HG02763 (cell line): ENCODE measurements around the gene NANOS2.

Source experiments
- ATAC-seq: cut with Tn5 transposase; IDR thresholded peaks from one replicate; pipeline ENCODE4 v1.9.1; 2021; ENCODE audit warnings: mild to moderate bottlenecking, moderate library complexity; ENCODE audit not compliant: unreplicated experiment

The NANOS2 gene

DNA sequence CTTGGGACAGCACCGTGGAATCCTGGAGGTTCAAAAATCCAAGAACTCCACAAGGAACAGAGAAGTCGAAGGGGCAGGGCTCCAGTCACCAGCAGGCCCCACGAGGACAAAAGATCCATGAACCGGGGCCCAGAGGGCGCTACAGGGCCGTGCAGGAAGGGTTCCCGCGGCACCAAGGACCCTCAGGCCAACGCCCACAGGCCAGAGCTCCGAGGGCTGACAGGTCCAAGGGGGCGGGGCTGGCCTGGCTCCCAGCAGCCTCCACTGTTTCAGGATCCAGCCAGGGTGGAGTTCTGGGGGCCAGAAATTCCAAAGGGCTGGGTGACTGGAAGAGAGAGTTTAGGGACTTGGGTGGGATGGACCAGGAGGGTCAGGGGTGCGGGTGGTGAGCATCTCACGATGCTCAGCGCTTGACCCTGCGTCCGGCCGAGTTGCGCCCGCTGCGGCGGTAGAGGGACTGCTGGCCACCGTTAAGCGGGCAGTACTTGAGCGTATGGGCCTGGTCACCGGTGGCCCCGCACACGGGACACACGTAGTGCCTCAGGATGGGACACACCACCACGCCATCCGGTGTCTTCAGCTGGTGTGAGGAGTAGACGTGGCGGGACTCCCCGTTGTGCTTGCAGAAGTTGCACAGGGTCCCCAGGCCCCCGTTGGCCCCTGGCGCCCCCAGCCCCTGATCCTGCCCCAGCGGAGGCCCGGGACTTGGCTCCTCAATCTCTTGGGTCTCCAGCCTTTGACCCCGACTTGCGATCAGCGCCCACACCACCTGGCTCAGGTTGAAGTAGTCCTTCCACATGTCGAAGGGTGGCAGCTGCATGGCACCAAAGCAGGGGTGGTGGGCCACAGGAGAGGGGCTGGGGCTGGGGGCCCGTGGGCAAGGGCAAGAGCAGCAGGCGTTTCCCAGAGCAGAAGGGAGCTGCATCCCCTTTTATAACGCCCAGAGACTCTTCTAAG, at the start of gene NANOS2:
Gene NANOS2 (minus strand): TSS at position 905 of the 957 bp plus-strand sequence. CDS start 85 bp downstream, at position 820.
- no peak for ATAC-seq

DNA sequence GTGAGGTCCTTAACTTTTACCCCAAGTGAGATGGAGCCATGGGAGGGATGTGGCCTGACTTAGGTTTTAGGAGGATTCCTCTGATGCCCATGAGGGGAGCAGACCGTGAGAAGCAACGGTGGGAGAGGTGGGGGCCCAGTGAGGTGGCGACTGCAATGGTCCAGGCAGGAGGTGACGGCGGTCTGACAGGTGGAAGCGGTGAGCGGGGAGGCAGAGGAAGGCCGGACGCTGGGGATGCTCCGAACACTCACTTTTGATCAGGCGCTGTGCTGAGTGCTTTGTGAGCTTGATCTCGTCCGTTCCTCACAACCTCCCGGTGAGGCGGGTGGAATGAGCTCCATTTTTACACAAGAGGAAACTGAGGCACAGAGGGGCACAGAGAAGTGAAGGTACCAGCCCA, 47.4 kb upstream of the NANOS2 start:
- ATAC-seq, result no peak

DNA sequence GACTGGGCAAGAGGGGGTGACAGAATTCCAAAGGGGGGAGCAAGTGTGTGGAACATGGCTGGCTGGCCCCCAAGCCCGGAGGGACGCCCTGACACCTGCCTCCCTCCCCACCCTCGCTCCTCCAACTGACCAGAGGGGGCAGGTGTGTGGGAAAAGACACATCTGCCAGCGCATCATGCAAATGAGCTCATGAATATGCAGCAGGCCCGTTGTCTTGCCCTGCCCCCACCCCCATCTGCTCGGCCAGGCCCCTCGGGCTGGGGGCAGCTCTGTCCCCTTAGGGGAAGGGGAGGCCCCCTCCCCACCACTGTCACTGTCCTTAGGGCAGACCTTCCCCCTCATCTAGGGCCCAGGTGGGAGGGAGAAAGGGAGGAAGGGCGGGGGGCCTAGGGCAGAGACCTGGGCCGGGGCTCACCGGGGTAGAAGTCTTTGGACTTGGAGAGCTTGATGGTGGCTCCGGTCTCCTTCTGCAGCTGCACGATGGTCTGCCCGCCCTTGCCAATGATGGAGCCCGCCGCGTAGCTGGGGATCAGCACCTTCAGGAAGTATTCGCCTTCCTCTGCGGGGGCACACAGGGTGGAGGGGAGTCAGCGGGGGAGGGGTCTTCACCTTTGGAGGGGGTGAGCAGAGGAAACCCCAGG, 46.1 kb upstream of the NANOS2 start:
- ATAC-seq, result no peak

DNA sequence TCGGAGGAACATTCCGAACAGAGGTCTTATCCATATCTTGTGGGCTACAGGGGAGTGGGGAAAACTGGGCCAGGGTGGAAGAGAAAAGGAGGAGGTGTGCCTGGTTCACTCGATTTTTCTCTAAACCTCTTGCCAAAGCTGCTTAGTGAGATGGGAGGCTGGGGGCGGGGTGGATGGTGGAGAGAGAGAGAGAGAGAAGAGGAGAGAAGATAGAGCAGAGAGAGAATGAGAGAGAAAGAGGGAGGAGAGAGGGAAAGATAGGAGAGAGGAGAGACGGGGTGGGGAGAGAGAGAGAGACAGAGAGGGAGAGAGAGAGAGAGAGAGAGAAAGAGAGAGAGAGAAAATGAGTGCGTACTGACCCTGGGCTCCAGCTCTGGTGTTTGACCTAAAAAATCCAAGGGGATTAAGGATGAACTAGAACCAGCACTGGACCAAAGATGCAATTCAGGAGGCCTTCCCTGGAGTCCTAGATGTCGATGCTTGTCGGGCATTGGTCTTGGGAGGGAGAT, 45.0 kb upstream of the NANOS2 start:
- ATAC-seq, result no peak

DNA sequence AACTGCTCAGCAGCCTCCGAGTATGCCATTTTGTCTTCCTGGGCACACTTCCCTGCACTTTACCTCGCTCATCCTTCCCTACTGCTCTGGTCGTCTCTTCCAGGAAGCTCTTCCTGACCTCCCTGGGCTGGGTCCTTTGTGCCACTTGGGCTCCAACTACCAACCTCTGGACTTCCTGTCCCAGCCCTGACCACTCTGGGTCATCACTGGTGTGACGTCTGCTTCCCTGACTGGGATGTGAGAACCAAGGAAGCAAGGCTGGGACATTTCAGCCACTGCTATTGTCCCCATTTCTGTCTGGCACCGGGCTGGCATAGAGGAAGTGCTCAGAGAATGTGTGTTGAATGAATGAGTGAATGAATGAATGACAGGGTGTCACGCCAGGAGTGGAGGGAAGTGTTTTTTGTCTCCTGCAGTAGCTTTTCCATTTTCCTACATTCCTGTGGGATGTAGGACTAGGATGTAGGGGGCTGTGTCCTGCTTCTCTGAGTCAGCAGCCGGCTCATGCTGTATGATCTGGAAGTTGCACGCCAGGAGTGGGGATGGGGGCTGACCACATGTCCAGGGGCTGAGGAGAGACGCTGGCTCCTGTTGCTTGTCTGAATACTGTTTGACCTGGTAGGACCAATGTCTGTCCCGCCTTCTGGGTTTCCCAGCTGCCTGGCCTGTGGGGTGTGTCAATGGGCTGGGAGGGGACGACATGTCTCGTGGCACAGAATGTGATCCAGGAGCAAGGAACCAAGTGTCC, 44.4 kb upstream of the NANOS2 start:
- ATAC-seq, result no peak

DNA sequence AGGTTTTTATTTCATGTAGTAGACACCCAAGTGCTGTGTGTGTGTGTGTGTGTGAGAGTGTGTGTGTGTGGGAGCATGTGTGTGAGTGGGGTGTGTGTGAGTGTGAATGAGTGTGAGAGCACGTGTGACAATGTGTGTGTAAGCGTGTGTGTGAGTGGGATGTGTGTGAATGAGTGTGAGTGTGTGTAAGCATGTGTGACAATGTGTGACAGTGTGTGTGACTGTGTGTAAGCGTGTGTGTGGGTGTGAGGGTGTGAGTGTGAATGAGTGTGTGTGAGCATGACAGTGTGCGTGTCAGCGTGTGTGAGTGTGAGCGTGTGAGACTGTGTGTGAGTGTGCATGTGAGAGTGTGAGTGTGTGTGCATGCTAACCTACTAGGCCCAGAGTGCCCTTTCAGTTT, 43.7 kb upstream of the NANOS2 start:
- ATAC-seq, result no peak

DNA sequence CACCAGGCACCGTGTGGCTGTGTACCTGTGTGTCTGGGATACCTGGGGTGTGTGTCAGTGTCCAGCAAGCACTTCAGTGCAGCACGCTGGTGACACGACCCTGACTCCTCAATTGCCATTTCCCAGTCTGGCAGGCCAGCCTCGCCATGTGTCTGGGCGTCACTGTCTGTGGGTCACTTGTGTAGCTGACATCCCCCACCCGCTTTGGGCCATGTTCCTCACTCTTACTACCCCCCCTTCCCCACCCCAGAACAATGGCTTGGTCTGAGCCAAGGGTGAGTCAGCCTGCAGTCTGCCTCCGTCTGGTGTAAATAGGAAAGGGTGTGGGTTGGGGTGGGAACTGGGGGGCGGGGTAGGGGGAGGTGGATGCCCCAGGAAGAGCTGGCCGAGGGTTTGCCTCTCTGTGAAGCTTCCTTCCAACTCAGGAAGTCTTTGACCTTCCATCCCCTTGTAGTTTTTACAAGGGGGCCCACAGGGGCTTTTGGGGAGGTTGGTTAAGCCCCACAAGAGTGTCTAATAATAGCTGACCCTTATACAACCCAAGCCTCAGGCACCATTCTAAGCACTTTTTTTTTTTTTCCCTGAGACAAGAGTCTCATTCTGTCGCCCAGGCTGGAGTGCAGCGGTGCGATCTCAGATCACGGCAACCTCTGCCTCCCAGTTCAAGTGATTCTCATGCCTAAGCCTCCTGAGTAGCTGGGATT, 41.5 kb upstream of the NANOS2 start:
- no peak for ATAC-seq

DNA sequence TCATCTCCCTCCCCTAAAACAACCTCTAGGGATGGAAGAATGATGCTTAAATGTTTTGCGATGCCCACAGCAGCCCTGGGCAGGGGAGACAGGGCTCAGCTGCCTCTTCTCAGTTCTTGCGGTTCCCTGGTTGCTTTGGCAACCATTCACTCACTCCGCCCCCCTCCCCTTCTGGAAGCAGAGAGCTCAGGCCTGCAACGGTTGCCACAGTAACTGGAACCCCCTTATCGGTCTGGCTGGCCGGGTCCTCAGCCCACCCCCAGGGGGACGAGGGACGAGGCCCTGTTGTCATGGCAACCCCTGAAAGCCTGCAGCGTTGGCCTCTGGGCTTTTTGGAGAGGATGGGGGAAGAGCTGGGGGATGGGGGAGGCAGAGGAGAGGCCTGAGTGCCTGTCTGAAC, 39.6 kb upstream of the NANOS2 start:
- no peak for ATAC-seq

DNA sequence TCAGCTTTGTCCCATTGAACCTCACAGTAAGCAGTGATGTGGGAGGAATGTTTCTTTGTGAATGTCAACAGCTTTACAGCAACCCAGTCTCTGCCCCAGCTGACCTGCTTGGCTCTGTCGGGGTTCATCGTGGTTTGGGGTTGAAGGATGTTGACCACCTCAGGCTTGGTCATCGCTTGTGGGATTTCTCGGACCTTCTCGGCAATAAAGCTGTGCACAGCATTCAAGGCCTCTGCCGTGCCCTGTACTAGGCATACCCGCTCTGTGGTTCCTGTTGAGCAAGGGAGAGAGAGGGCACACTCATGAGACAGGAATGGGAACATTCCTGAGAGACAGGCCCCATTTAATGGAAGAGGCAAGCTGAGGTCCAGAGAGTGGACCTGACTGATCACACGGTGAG, 39.1 kb upstream of the NANOS2 start:
- ATAC-seq, result no peak

DNA sequence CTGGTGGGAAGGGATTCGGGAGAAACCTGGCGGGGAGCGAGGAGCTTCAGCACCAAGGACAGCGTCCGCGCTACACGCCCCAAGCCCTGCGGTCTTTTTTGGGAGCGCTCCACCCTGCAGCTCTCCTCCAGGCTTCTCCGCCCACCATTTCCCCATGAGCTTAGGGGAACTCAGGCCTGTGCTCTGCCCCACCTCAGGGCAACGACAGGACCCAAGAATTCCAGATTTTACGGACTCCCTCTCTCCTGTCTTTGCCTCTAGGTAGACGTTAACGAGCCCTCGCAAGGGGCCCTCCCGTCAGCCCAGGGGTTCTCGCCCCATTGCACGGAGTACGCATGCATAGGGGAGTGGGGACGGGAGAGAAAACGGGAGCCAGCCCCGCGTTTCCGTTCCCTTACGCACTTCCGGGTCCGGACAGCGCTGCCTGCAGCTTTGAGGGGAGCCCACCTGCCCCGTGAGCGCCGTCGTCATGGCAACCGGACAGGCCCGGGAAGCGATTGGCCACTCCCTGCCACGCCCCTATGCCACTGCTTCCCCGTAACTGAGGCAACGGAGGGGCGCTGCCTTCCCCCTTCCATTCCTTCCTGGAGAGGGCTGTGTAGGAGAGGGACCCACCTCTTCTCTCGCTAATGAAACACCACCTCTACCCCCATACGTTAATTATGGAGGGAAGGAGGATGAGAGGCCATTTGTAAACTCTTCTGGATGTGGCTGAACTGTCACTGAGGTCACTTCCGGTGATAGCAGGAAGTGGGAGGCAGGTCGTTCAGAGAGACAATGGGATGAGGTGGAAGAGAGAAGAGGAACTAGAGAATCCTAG, 38.3 kb upstream of the NANOS2 start:
- no peak for ATAC-seq

DNA sequence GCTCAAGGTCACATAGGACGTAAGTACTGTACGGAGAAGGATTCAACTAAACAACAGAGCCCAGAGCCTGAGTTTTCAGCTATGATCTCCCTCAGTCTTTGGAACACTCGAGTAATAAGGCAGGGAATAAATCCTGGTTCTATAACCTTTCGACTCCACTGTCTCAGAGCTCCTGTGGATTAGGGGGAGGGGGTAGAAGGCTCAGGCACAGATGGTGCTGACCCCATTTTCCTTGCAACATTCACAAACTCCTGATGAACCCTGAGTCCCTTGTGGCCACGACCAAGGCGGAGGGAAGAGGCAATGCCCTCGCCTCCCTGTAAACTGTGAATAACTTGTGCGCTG, 37.7 kb upstream of the NANOS2 start:
- no peak for ATAC-seq

DNA sequence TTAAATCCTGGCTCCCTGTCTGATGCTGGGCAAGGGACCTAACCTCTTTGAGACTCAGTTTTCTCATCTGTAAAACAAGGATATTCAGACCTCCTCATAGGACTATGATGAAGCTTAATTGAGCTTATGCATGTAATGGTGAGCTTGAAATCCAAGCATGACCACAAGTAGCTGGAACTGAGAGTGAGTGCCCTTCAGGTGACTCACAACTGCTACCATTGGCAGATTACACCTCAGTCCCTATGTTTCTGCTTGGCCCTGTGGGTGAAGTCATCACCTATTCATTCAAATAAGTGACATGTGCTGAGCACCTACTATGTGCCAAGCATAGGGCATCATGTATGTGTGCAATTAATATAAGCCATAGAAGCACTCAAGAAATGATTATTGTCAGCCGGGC, 33.3 kb upstream of the NANOS2 start:
- no peak for ATAC-seq

DNA sequence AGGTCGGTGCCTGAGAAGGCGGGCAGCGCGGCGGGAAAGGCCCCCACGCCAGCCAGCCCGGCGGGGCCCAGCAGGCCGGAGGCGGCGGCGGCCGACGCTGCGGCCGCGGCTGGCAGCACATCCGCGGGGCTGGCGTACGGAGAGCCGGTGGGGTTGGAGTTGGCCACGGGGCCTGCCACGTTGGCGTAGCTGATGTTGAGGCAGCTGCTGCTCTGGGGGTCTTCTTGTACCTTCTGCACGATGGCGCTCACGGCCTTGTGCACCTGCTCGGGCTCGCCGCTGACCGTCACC, 25.9 kb upstream of the NANOS2 start:
- ATAC-seq, result no peak

DNA sequence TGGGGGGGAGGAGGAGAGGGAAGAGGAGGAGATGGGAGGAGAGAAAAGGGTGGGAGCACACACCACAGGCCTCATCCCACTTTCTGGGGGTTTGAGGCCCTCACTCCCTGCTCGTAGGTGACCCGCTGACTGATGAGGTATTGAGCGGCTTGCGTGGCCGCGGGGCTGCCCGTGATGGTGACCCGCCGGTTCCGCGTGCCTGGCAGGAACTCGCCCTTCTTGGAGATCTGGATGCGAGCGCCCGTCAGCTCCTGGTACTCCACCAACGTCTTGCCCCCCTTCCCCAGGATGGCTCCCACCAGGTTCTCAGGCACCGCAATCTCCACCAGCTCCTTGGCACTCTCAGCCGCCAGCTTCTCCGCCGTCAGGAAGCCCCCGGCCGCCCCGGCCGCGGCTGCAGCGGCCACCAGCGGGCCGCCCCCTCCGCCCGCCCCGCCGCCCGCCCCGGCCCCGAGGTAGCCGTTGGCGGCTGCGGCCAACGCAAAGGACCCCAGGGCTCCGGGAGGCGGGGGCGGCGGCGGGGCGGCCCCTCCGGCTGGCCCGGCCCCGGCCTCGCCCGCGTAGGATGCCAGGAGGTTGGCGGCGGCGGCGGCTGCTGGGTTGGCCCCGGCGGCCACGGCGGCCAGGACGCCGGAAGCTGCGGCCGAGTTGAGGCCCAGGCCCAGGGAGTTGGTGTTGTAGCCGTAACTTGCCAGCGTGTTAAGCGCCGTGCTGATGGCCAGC, 25.4 kb upstream of the NANOS2 start:
- ATAC-seq, result no peak

DNA sequence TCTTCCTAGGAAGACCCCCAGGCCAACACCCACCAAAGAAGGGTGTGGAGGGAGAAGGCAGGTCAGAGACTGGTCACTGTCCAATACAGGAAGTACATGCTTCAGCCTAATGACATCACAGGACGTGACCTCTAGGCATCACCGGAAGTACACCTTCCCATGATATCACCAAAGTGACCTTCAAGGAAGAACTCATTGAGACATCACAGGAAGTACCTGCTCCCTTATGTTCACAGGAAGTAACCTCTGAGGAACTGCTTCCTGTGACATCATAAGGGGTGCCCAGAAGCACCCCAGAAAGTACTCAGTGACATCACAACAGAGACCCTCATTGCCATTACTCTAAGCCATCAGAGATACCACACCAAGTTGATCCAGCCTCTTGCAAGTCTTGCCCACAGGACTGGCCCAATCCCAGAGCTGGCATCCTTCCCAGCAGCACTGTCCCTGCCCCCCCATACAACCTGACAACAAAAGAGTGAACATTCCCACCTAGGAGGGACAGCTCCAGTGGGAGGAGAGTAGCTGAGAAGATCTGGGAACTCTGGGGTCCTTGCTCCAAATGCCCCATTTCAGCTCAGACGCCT, 24.2 kb upstream of the NANOS2 start:
- ATAC-seq, result no peak

DNA sequence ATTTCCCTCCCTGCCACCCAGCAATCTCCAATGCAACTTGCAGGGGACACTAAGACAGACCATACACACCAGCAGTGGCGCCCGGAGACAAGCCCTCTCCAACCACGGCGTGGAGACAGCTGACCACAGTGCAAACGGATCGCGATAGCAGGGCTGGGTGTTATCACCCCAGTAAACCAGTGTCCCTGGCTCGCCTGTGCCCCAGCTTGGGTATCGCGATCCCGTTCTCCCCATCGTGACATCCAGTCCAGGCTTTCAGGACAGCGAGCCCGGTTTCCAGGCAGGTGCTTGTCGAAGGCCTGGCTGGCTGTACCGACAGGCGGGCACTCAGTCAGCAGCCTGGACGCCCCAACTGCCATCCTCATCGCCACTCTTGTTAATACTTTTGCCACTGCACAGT, 20.7 kb upstream of the NANOS2 start:
- ATAC-seq, result no peak

DNA sequence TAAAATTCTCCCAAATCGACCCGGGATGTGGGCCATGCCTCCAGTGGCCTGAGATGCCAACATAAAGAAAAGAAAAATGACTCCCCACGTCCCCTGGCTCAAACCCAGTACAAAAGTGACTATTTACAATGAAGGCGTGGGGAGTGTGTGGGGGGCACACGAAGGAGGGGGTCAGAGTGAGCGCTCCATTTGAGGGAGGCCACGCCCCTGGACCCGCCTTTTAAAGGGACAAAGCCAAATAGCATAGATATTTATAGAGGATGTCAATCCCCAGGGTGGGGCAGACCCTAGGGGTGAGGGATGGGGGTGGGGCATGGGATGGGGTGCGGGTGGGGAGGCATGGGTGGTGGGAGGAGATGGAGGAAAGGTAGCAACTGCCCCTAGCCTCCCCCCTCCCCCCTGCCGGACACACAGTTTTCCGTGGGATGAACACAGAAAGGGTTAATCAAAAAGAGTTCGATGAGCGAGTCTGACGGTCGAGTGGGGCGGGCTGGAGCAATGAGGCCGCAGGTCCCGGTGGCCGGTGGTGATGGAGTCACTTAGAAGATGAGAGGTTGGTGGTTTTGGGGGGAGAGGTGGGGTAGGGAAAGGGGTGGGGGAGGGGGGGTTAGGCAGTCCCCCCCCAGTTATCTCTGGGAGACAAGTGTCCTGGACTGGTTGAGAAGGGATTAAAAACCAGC, 20.1 kb upstream of the NANOS2 start:
- no peak for ATAC-seq

DNA sequence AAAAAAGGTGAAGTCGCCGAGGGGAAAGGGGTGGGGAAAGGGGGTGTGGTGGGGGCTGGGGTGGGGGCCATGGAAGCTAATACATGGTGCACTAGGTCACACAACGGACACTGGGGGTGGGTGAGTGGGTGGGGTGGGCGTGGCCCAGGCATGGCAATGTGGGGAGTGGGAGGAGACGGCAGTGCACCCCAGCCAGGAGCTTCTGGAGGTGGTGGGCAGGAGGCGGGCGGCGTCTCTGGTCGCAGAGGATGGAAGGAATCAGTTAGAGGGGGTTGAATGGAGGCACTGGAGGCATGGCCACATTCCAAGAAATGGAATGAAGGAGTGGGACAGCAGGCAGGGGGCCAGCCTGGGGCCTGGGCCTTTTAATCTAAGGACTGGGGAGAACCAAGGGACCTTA, 19.2 kb upstream of the NANOS2 start:
- ATAC-seq, result no peak

DNA sequence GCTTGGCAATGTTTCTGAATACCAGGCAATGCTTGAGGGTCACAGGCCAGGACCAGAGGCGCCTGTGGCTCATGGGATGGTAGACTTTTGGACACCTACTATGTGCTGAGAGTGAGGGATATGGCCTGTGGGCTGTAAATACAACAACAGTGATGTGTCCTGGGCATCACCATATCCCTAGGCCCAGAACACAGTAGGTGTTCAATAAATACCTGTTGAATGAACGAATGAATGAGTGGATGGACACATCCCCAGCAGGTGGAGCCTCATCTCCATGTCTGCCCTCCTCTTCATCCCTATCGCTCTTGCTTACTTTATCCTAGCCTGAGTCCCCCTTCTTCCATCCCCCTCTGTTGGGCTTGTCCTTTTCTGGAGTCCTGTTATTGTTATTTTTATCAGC, 16.5 kb upstream of the NANOS2 start:
- ATAC-seq, result no peak
